Activated CD4-positive, alpha-beta T cell treated with anti-CD3 and anti-CD28 coated beads, Interleukin-2, amount 10 ng/mL, durations not matched to agents 7 days and 5 days (primary cell): ENCODE results near the gene CCDC117. TPM values are rescaled to one million over a fixed set of nuclear protein-coding genes. Genes with fewer than 3 reads are reported as not detected.
"Not testable (repeated sequence)": the region's sequence is repeated elsewhere in the genome, so short reads cannot be mapped to it uniquely, and the experiment has no call there.

Source experiments
- CTCF ChIA-PET: fragments of 350-600 bp; sonication (Branson Sonifier 250); formaldehyde crosslinking; loops from one replicate; lab custom pipeline; 2021; ENCODE audit warnings: antibody characterized with exemption; lab: Charles Lee
- POLR2A ChIA-PET: fragments of 350-600 bp; sonication (Branson Sonifier 250); formaldehyde crosslinking; loops from one replicate; lab custom pipeline; 2021; ENCODE audit warnings: antibody characterized with exemption; lab: Charles Lee
- DNase-seq: peaks from one replicate; pipeline ENCODE4 v3.0.0-alpha.2; 2020
- H3K27ac Mint-ChIP-seq: one replicate; pipeline ENCODE4 v1.8.0; 2021; ENCODE audit warnings: mild to moderate bottlenecking, moderate library complexity, mixed read lengths
- H3K27me3 Mint-ChIP-seq: one replicate; pipeline ENCODE4 v1.8.0; 2021; ENCODE audit warnings: mixed read lengths
- H3K36me3 Mint-ChIP-seq: one replicate; pipeline ENCODE4 v1.8.0; 2021; ENCODE audit warnings: low read depth, mixed read lengths
- H3K4me1 Mint-ChIP-seq: one replicate; pipeline ENCODE4 v1.8.0; 2021; ENCODE audit warnings: mixed read lengths
- H3K4me3 Mint-ChIP-seq: one replicate; pipeline ENCODE4 v1.8.0; 2021; ENCODE audit warnings: mild to moderate bottlenecking, moderate library complexity, mixed read lengths
- H3K9me3 Mint-ChIP-seq: one replicate; pipeline ENCODE4 v1.8.0; 2021; ENCODE audit warnings: mixed read lengths
- total RNA-seq, 2 experiments: library from RNA; stranded (reverse); gene quantifications; one replicate each; pipeline ENCODE4 v1.2.3, GENCODE V29; 2021

Gene CCDC117
- total RNA-seq, 2 experiments from 2014 or later: 30.2 to 31.9 TPM

DNA sequence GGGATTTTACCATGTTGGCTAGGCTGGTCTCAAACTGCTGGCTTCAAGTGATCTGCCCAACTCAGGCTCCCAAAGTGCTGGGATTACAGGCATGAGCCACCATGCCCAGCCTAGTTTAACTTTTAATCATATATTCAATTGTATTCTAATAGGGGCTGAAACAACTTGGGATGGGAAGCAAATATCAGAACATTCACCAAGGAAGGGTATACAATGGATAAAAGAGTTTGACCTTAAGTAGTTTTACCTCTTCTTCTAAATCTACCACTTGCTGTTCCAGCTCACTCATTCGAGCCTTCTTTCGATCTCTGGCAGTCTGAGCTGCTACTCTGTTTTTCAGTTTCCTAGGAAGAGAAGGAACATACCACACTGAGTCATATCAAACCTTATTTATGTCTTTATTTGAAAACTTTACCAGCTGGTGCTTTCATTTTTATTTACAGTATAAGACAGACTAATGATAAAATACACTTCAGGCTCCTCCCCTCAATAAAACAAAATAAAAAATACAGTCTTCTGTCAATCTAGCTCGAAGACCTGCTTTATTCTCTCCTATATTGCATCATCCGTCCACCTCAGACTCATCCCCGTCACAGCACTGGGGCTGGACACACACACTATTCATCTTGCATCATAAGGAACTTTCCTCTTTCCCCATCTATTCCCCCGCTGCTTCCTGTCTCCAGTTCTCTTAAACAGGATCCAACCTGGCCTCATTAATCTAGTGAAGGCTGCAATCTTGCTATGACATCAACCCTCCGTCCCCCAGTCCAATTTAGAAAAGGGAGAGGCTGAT lies 26.5 kb downstream of the CCDC117 start:
- H3K4me1 Mint-ChIP-seq: peaks cover 58% of the 10 kb centered on the region
- peak overlapping the region; percentile 95 for H3K4me3 Mint-ChIP-seq
- ChIA-PET CTCF (interaction anchor here (0.6 to 6.8 kb wide), 6 partner anchors 9 to 184 kb away, joined by 3 to 52 read pairs (median 4); no protein-coding TSS in a partner anchor), POLR2A (interaction anchor here (0.5 to 3.4 kb wide), 4 partner anchors 13 to 419 kb away, joined by 3 to 28 read pairs (median 6); no protein-coding TSS in a partner anchor)
- no peaks in the 10 kb centered on the region for H3K9me3 Mint-ChIP-seq
- no peak for DNase-seq
- H3K36me3 Mint-ChIP-seq: peaks cover 64% of the 10 kb centered on the region
- H3K27me3 Mint-ChIP-seq: no peaks in the 10 kb centered on the region
- peak overlapping the region; percentile 98 for H3K27ac Mint-ChIP-seq

GRCh38 chr22:28799606-28800307 lies 27.3 kb downstream of the CCDC117 start:
- peaks cover 64% of the 10 kb centered on the region for H3K36me3 Mint-ChIP-seq
- ChIA-PET POLR2A (interaction anchor here (0.5 to 3.4 kb wide), 4 partner anchors 12 to 29 kb away, joined by 3 to 28 read pairs (median 4); no protein-coding TSS in a partner anchor), CTCF (interaction anchor here (0.5 to 6.8 kb wide), 7 partner anchors 8 to 241 kb away, joined by 3 to 52 read pairs (median 5); no protein-coding TSS in a partner anchor)
- peak; percentile 28 for DNase-seq
- peaks cover 55% of the 10 kb centered on the region for H3K4me1 Mint-ChIP-seq
- H3K27ac Mint-ChIP-seq: peak overlapping the region; percentile 98
- no peaks in the 10 kb centered on the region for H3K9me3 Mint-ChIP-seq
- peak overlapping the region; percentile 95 for H3K4me3 Mint-ChIP-seq
- H3K27me3 Mint-ChIP-seq: no peaks in the 10 kb centered on the region

DNA sequence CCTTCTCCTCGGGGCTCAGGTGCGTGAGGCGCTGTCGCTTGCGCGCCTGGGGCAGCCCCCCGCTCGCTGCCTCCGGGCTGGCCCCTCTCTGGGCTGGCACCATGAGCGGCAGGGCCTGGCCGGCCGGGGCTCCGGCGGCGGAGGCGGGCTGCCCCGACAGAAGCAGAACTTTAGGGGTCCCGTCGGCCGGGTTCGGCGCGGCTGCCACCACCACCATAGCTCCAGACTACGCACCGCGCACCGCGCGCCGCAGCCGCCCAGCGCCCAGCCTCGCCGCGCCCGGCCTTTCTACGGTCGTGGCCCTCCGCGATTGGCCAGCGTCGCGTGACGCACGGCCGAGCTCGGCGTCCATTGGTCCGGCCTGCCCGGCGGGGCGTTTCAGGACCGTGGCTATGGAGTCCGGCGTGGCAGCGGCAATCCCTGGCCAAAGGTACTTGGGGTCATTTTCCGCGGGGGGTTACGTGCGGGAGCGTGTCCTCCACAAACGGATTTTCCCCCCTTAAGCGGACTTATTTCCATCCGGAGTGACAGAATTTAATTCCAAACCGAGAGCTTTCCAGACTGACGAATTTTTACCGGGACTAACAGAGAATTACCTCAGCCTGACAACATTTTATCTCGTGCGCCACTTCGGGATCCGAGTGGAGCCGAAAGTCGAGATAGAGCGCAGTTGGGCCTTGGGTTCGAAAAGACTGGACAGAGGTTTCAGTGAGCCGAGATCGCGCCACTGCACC lies 28.0 kb downstream of the CCDC117 start, which contains the start of gene XBP1:
Gene XBP1, minus strand, starts transcription at position 262 of the 734 bp plus-strand sequence.
- ChIA-PET POLR2A (interaction anchor here (0.6 to 3.4 kb wide), 6 partner anchors 11 to 458 kb away, joined by 3 to 28 read pairs (median 4); partner anchors contain the start of genes CHEK2 and HSCB), CTCF (interaction anchor here (0.5 to 6.8 kb wide), 9 partner anchors 8 to 856 kb away, joined by 3 to 52 read pairs (median 5); partner anchors contain the start of gene CCDC117)
- Mint-ChIP-seq H3K27me3 (no peaks in the 10 kb centered on the region), H3K4me3 (peak within 1 kb of the TSS; percentile 95), H3K4me1 (peaks cover 51% of the 10 kb centered on the region), H3K27ac (peak within 1 kb of the TSS; percentile 100), H3K9me3 (no peaks in the 10 kb centered on the region), H3K36me3 (peaks cover 60% of the 10 kb centered on the region)
- DNase-seq: peak; percentile 90

GRCh38 chr22:28801845-28802594 lies 29.5 kb downstream of the CCDC117 start:
- Mint-ChIP-seq H3K4me1 (peaks cover 40% of the 10 kb centered on the region), H3K27me3 (no peaks in the 10 kb centered on the region), H3K9me3 (no peaks in the 10 kb centered on the region), H3K36me3 (peaks cover 52% of the 10 kb centered on the region), H3K4me3 (peak overlapping the region; percentile 95), H3K27ac (peak overlapping the region; percentile 87)
- DNase-seq: no peak
- CTCF ChIA-PET: interaction anchor here (0.6 to 6.8 kb wide), 8 partner anchors 11 to 450 kb away, joined by 3 to 52 read pairs (median 5); partner anchors contain the start of genes CCDC117, CHEK2 and HSCB
- POLR2A ChIA-PET: interaction anchor here (3.4 kb wide), 1 partner anchor 10 kb away, joined by 28 read pairs; no protein-coding TSS in a partner anchor

DNA sequence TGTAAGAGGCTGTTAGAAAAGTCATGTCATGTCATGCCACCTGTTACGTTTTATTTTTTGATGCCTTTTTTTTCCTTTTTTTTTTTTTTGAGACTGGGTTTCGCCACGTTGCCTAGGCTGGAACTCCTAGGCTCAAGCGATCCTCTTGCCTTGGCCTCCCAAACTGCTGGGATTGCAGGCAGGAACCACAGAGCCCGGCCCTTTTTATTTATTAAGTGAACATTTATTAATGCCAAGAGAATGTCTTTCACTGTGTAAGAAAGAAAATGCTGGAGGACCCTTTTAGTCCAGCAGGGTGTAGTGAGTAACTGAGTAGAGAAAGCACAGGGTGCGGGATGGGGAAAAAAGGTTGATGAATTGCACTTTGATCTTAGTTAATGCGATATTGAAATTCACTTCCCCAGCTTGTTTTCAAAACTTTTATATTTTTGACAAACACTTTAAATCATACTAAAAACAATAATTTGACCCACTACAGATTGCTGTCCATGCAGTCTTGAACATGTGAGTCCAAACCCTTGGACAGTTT lies 30.2 kb downstream of the CCDC117 start:
- no peak for DNase-seq
- Mint-ChIP-seq H3K36me3 (peaks cover 47% of the 10 kb centered on the region), H3K9me3 (no peaks in the 10 kb centered on the region), H3K4me1 (peaks cover 39% of the 10 kb centered on the region), H3K27me3 (no peaks in the 10 kb centered on the region), H3K27ac (peak overlapping the region; percentile 87), H3K4me3 (peak overlapping the region; percentile 95)
- ChIA-PET POLR2A (no interaction called here), CTCF (interaction anchor here (0.6 to 6.8 kb wide), 6 partner anchors 11 to 449 kb away, joined by 3 to 52 read pairs (median 5); partner anchors contain the start of genes CHEK2 and HSCB)

DNA sequence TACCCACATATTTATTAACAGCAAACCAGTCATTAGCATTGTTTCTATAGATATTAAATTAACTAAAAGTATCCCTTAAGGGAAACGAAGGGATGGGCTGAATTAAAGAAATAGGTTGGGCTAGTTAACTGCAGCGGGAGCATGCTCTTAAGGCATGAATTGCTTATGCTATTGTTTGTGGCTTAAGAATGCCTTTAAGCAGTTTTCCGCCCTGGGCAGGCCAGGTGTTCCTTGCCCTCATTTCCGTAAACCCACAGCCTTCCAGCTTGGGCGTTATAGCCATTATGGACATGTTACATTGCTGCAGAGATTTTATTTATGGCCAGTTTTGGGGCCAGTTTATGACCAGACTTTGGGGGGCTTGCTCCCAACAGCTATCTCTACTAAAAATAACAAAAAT lies 32.9 kb downstream of the CCDC117 start:
- DNase-seq, H3K4me3 Mint-ChIP-seq, POLR2A ChIA-PET, CTCF ChIA-PET, H3K9me3 Mint-ChIP-seq, H3K27ac Mint-ChIP-seq, H3K27me3 Mint-ChIP-seq: not testable (repeated sequence)
- Mint-ChIP-seq H3K36me3 (peaks cover 45% of the 10 kb centered on the region), H3K4me1 (peaks cover 53% of the 10 kb centered on the region)

DNA sequence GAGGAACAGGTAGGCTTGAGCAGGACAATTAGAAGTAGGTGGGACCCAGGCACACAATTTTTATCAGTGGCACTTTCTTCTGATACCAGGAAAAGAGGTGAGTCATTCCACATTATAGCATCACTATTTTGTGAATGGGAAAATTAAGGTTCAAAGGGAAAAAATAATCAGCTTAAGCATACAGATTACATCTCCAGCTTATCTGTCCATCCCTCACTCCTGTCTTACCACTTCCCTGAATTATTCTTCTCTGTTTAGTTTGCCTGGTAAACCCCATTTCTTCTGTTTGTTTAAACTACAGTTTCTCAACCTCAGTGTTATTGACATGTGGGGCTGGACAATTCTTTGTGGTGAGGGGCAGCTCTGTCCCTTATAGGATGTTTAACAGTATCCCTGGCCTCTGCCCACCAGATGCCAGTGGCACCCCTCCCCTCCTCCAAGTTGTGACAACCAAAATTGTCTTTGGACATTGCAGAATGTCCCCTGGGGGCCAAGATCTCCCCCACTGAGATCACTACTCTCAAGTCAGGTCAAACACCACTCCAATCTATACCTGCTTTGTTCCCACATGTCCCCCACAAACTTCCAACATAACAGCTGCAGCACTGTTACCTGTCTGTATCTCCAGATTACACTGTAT lies 36.3 kb downstream of the CCDC117 start:
- ChIA-PET POLR2A (no interaction called here), CTCF (interaction anchor here (0.6 to 1.4 kb wide), 3 partner anchors 9 to 1043 kb away, joined by 3 to 4 read pairs (median 3); partner anchors contain the start of gene XBP1)
- H3K4me3 Mint-ChIP-seq: no peak overlapping the region
- peak overlapping the region; percentile 60 for H3K27ac Mint-ChIP-seq
- peaks cover 67% of the 10 kb centered on the region for H3K4me1 Mint-ChIP-seq
- no peaks in the 10 kb centered on the region for H3K9me3 Mint-ChIP-seq
- peaks cover 50% of the 10 kb centered on the region for H3K36me3 Mint-ChIP-seq
- H3K27me3 Mint-ChIP-seq: no peaks in the 10 kb centered on the region
- DNase-seq: no peak

DNA sequence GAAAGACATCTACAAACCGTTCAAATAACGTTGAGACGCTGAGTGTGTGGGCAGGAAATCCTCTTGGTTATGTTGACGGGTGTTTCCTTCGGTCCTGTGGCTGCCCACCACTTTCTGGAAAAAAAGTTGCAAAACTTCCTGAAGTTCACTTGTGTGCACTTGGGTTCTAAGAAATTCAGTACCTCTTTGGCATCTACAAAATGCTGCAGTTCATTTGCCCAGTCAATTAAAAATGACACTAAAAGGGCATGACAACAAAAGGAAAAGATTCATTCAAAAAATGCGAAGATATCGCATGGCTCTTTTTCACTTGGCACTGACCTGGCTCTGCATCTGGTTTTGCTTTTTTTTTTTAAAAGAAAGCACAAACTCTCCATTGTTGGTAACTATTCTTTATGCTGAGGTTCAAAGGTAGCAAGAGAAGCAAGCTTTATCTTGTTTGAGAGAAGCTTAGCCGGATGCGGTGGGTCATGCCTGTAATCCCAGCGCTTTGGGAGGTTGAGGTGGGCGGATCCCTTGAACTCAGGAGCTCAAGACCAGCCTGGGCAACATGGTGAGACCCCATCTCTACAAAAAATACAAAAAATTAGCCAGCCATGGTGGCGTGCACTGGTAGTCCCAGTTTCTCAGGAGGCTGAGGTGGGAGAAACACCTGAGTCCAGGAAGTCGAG lies 38.5 kb downstream of the CCDC117 start:
- ChIA-PET CTCF (interaction anchor here (1.0 to 5.7 kb wide), 5 partner anchors 9 to 18 kb away, joined by 4 to 52 read pairs (median 9); partner anchors contain the start of gene XBP1), POLR2A (interaction anchor here (0.6 to 2.6 kb wide), 3 partner anchors 11 to 338 kb away, joined by 3 to 28 read pairs (median 3); partner anchors contain the start of gene XBP1)
- H3K4me1 Mint-ChIP-seq: peaks cover 78% of the 10 kb centered on the region
- no peaks in the 10 kb centered on the region for H3K27me3 Mint-ChIP-seq
- H3K9me3 Mint-ChIP-seq: no peaks in the 10 kb centered on the region
- H3K36me3 Mint-ChIP-seq: peaks cover 56% of the 10 kb centered on the region
- peak overlapping the region; percentile 76 for H3K4me3 Mint-ChIP-seq
- DNase-seq: peak; percentile 65
- peak overlapping the region; percentile 93 for H3K27ac Mint-ChIP-seq

- CTCF ChIA-PET: interaction anchor here (0.8 to 5.7 kb wide), 6 partner anchors 10 to 40 kb away, joined by 3 to 52 read pairs (median 8); partner anchors contain the start of genes CCDC117 and XBP1
- no peaks in the 10 kb centered on the region for H3K27me3 Mint-ChIP-seq
- H3K27ac Mint-ChIP-seq: peak overlapping the region; percentile 93
- peak overlapping the region; percentile 76 for H3K4me3 Mint-ChIP-seq
- no peaks in the 10 kb centered on the region for H3K9me3 Mint-ChIP-seq
- DNase-seq: no peak
- peaks cover 84% of the 10 kb centered on the region for H3K4me1 Mint-ChIP-seq
- POLR2A ChIA-PET: interaction anchor here (1.5 to 2.6 kb wide), 2 partner anchors 10 to 12 kb away, joined by 4 to 28 read pairs; partner anchors contain the start of gene XBP1
- peaks cover 58% of the 10 kb centered on the region for H3K36me3 Mint-ChIP-seq
These were observed 40.0 kb downstream of the CCDC117 start for GRCh38 chr22:28812516-28812915.
